Upper lobe of right lung (tissue), 1 donor: ENCODE data around the gene PDGFA. TPM values are rescaled to one million over a fixed set of nuclear protein-coding genes. Genes with fewer than 3 reads are reported as not detected.
A peak's percentile ranks its signal among the peaks of the same experiment; 100 is the strongest.

Experiments
- ATAC-seq: fragments of 200-7000 bp; cut with Tn5 transposase; one replicate; pipeline ENCODE4 v1.9.1; 2020; ENCODE audit warnings: mild to moderate bottlenecking, moderate library complexity
- DNase-seq: peaks from one replicate; pipeline ENCODE4 v3.0.0-alpha.2; 2020
- H3K27ac ChIP-seq: fragments of 200-600 bp; one replicate; pipeline ENCODE4 v1.8.0; 2022
- H3K27me3 ChIP-seq: fragments of 200-600 bp; one replicate; pipeline ENCODE4 v1.8.0; 2022; ENCODE audit warnings: mild to moderate bottlenecking
- H3K36me3 ChIP-seq: fragments of 200-600 bp; one replicate; pipeline ENCODE4 v1.8.0; 2022
- H3K4me1 ChIP-seq: fragments of 200-600 bp; one replicate; pipeline ENCODE4 v1.8.0; 2022
- H3K4me3 ChIP-seq: fragments of 200-600 bp; one replicate; pipeline ENCODE4 v1.8.0; 2022; ENCODE audit warnings: mild to moderate bottlenecking
- H3K9me3 ChIP-seq: fragments of 200-600 bp; one replicate; pipeline ENCODE4 v1.8.0; 2022
- intact Hi-C: fragments of 100-400 bp; cut with DNase I; formaldehyde crosslinking; loops from one replicate; pipeline ENCODE4 v1.11.0; 2022
- total RNA-seq: library from RNA; stranded (reverse); fragmentation: NEBNext Ultra II Directional; extraction: Animal tissue kit (Norgen Biotek cat#: 25700); gene quantifications from one replicate; pipeline ENCODE4 v1.2.1, GENCODE V29; 2021
- TF ChIP-seq, protein P1 (sequence below): fragments of 200-600 bp; IDR thresholded peaks from one replicate; pipeline ENCODE4 v1.8.0; 2022; ENCODE audit warnings: antibody characterized with exemption
- donor health status: DM: no; HTN: yes; CAD: no; lungs with severe emphysema.

The PDGFA gene
- total RNA-seq, 1 donor from 2014 or later, result 57.1 TPM

GRCh38 chr7:480531-481218, 39.0 kb downstream of the PDGFA start:
- intact Hi-C loops, result no loop called here
- peak; percentile 67 for DNase-seq

DNA sequence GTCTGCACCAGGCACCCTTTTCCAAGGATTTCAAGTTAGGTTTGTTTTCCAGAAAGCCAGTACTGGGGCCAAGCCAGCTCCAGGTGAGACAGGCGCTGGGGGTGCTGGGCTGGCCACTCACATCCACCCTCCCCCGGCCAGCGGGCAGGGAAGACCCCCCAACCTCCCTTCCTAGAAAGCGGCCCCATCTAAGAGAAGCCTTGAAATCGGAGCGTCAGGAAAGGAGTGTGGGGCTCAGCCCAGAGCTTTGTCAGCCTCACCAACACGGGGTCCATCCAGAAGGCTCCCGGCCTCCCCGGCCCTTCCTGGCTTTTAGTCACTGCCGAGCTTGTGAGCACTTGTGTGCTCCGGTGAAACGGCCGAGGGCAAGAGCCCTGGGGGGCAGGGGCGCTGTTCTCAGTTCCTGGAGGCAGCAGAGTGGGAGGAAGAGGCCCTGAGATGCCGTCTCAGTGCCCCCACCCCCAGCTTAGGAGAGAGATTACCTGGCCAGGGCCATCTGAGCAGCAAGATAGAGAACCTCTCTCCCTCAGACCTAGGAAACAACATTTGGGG, 39.6 kb downstream of the PDGFA start:
- no peaks in the 10 kb centered on the region for H3K4me1 ChIP-seq
- H3K36me3 ChIP-seq, result no peaks in the 10 kb centered on the region
- H3K27ac ChIP-seq, result no peak overlapping the region
- DNase-seq (peak; percentile 45), ATAC-seq (no peak)
- no peak overlapping the region for H3K4me3 ChIP-seq
- H3K9me3 ChIP-seq, result no peaks in the 10 kb centered on the region
- TF ChIP-seq, protein P1, sequence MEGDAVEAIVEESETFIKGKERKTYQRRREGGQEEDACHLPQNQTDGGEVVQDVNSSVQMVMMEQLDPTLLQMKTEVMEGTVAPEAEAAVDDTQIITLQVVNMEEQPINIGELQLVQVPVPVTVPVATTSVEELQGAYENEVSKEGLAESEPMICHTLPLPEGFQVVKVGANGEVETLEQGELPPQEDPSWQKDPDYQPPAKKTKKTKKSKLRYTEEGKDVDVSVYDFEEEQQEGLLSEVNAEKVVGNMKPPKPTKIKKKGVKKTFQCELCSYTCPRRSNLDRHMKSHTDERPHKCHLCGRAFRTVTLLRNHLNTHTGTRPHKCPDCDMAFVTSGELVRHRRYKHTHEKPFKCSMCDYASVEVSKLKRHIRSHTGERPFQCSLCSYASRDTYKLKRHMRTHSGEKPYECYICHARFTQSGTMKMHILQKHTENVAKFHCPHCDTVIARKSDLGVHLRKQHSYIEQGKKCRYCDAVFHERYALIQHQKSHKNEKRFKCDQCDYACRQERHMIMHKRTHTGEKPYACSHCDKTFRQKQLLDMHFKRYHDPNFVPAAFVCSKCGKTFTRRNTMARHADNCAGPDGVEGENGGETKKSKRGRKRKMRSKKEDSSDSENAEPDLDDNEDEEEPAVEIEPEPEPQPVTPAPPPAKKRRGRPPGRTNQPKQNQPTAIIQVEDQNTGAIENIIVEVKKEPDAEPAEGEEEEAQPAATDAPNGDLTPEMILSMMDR, result no peak
- intact Hi-C loops, result no loop called here
- H3K27me3 ChIP-seq, result peaks cover 15% of the 10 kb centered on the region

More at GRCh38 chr7:480531-481218, 39.0 kb downstream of the PDGFA start:
- ATAC-seq, result peak; percentile 12
- Histone ChIP-seq H3K9me3 (no peaks in the 10 kb centered on the region), H3K4me1 (no peaks in the 10 kb centered on the region), H3K27me3 (peaks cover 15% of the 10 kb centered on the region), H3K4me3 (no peak overlapping the region), H3K36me3 (no peaks in the 10 kb centered on the region), H3K27ac (no peak overlapping the region)
- TF ChIP-seq, protein P1, result no peak

DNA sequence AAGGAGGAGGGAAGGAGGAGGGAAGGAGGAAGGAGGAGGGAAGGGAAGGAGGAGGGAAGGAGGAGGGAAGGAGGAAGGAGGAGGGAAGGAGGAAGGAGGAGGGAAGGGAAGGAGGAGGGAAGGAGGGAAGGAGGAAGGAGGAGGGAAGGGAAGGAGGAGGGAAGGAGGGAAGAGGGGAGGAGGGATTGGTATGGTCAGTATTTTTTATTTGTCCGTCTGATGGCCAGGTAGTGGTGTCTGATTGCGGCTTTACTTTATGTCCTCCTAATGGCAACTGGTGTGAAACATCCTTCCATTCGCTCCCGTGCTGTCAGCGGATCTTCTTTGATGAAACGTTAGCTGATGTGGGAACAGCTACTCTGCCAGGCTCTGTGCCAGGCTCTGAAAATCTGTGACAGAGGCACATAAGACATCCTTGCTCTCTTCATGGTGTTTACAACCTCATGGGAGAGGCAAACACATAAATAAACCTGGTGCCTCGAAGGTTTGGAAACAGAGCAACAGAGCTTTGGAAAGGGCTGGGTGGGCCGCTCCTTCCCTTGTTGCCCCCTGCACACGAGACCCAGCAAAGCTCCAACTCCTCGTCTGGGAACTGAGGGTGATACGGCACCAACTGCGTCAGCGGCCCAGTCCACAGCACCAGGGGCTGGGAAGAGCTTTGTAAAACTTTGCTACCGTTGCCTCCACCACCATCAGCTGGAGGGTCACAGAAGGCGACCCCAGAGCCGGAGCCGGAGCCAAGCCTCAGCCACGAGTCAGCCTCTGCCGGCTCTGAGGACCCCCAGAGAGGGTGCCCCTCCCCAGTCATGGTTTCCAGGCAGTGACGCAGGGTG, 40.3 kb downstream of the PDGFA start:
- Histone ChIP-seq H3K36me3 (no peaks in the 10 kb centered on the region), H3K4me1 (no peaks in the 10 kb centered on the region), H3K27ac (no peak overlapping the region), H3K27me3 (peaks cover 10% of the 10 kb centered on the region), H3K9me3 (no peaks in the 10 kb centered on the region), H3K4me3 (no peak overlapping the region)
- ATAC-seq (no peak), DNase-seq (peak; percentile 38)
- intact Hi-C loops, result no loop called here
- TF ChIP-seq, protein P1, result no peak

DNA sequence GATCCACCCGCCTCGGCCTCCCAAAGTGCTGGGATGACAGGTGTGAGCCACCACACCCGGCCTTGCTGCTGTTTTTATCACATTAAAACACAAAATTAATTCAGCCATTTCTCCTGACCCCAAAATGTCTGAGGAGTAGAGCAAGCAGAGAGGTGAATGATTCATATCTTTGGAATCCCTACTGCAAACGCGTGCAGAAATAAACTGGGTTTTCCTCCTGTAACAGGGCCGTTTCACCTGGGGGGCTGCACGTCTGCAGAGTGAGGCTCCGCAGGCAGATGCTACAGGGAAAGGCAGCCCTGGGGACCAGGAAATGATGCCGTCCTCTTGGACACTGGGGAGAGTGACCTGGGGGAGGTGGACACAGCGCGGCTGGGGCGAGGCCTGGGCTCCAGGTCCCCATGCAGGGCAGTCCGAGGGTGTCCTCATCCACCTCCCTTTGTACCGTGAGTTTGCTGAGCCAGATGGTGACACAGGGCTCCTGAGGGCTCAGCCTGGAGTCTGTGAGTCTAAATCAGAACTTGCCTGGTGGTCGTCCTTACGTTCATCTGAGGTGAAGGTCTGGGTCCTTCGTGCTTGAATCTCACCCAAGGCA, 41.9 kb downstream of the PDGFA start:
- DNase-seq, result peak; percentile 57
- Histone ChIP-seq H3K4me3 (no peak overlapping the region), H3K27me3 (peaks cover 6% of the 10 kb centered on the region), H3K4me1 (no peaks in the 10 kb centered on the region), H3K9me3 (no peaks in the 10 kb centered on the region), H3K27ac (no peak overlapping the region), H3K36me3 (no peaks in the 10 kb centered on the region)
- intact Hi-C loops, result no loop called here
- TF ChIP-seq, protein P1, result no peak
- no peak for ATAC-seq

GRCh38 chr7:476736-477360, 42.8 kb downstream of the PDGFA start:
- DNase-seq (peak; percentile 57), ATAC-seq (no peak)
- no peaks in the 10 kb centered on the region for H3K36me3 ChIP-seq
- intact Hi-C loops, result no loop called here
- H3K4me3 ChIP-seq, result no peak overlapping the region
- peaks cover 6% of the 10 kb centered on the region for H3K27me3 ChIP-seq
- H3K9me3 ChIP-seq, result no peaks in the 10 kb centered on the region
- no peak overlapping the region for H3K27ac ChIP-seq
- TF ChIP-seq, protein P1, result no peak
- peaks cover 7% of the 10 kb centered on the region for H3K4me1 ChIP-seq
